HG03196 (cell line): Measurements from ENCODE around the gene FAM47E.
A peak's percentile ranks its signal among the peaks of the same experiment; 100 is the strongest.

Experiments used
- ATAC-seq: cut with Tn5 transposase; IDR thresholded peaks from one replicate; pipeline ENCODE4 v1.9.1; 2021; ENCODE audit not compliant: unreplicated experiment

The FAM47E gene

GRCh38 chr4:76251441-76252270 lies at the start of gene FAM47E:
TSS of gene FAM47E (plus strand) at chr4:76251721. CDS start at chr4:76251747, 26 bp downstream.
- no peak for ATAC-seq

GRCh38 chr4:76203541-76203940 lies 48.0 kb upstream of the FAM47E start:
- ATAC-seq: no peak

- no peak for ATAC-seq
Measured at GRCh38 chr4:76204936-76205335, 46.6 kb upstream of the FAM47E start.

- no peak for ATAC-seq
Measured at GRCh38 chr4:76205476-76205875, 46.0 kb upstream of the FAM47E start.

- no peak for ATAC-seq
Measured at GRCh38 chr4:76206222-76206942, 45.1 kb upstream of the FAM47E start.

- ATAC-seq: no peak
Measured at GRCh38 chr4:76207549-76207948, 44.0 kb upstream of the FAM47E start.

- no peak for ATAC-seq
Measured at GRCh38 chr4:76208005-76208765, 43.3 kb upstream of the FAM47E start.

GRCh38 chr4:76209881-76210280 lies 41.6 kb upstream of the FAM47E start:
- ATAC-seq: no peak

- no peak for ATAC-seq
Measured at GRCh38 chr4:76210452-76210851, 41.1 kb upstream of the FAM47E start.

- ATAC-seq: no peak
Measured at GRCh38 chr4:76211769-76212708, 39.5 kb upstream of the FAM47E start.

- ATAC-seq: no peak
Measured at GRCh38 chr4:76212851-76213414, 38.6 kb upstream of the FAM47E start.

- peak; percentile 79 for ATAC-seq
Measured at GRCh38 chr4:76213415-76214176, 37.9 kb upstream of the FAM47E start, which contains the start of gene SCARB2. TSS of gene SCARB2 (minus strand) at chr4:76213824. CDS start at chr4:76213543, 281 bp downstream.

- no peak for ATAC-seq
Measured at GRCh38 chr4:76214177-76214675, 37.3 kb upstream of the FAM47E start.

GRCh38 chr4:76215077-76215476 lies 36.4 kb upstream of the FAM47E start:
- ATAC-seq: no peak

- ATAC-seq: no peak
Measured at GRCh38 chr4:76216524-76216923, 35.0 kb upstream of the FAM47E start.

GRCh38 chr4:76216975-76217814 lies 34.3 kb upstream of the FAM47E start:
- ATAC-seq: no peak

GRCh38 chr4:76219299-76220055 lies 32.0 kb upstream of the FAM47E start:
- ATAC-seq: no peak
